OCI-M1 (cell line): ENCODE data around the gene CMTM7.
A peak's percentile ranks its signal among the peaks of the same experiment; 100 is the strongest.

ENCODE experiments used
- DNase-seq: peaks from one replicate; lab custom pipeline; 2025; lab: John Stamatoyannopoulos, UW

CMTM7 gene

DNA sequence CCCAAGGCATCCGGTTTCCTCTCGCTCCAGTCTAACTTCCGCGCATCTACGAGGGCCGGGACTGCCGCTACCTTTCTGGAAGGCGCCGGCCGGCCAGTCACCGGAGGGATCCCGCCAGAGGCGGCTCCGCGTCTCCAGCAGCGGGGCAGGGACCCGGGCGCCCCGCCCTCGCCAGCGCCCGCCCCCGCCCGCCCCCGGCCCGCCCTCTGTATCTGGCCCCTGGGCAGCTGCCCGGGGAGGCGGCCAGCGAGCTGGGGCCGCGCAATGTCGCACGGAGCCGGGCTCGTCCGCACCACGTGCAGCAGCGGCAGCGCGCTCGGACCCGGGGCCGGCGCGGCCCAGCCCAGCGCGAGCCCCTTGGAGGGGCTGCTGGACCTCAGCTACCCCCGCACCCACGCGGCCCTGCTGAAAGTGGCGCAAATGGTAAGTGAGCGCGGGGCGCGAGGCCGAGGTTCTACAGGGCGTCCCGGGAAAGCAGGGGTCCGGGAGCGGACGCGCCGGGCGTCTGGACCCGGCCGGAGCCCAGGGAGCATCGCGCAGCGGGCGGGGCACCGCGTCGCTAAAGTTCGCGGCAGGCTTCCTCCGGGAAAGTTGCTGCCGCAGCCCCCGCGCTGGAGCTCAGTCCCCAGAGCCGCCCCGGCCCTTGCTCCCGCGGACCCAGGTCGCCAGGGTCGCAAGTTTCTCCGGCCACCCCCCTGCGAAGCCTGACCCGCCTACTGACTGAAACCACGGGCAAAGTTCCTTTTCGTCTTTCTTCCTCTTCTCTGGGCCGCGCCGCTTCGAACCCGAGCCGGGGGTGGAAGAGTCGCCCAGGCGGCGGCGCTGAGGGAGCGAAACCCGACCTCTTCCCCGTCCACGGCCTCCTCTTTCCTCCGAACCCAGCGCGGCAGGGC, at the start of gene CMTM7:
Gene CMTM7 (plus strand): TSS at position 211 of the 893 bp plus-strand sequence. CDS start 54 bp downstream, at position 265.
- DNase-seq, result peak; percentile 64

GRCh38 chr3:32347343-32348125, 44.1 kb upstream of the CMTM7 start:
- DNase-seq, result no peak

DNA sequence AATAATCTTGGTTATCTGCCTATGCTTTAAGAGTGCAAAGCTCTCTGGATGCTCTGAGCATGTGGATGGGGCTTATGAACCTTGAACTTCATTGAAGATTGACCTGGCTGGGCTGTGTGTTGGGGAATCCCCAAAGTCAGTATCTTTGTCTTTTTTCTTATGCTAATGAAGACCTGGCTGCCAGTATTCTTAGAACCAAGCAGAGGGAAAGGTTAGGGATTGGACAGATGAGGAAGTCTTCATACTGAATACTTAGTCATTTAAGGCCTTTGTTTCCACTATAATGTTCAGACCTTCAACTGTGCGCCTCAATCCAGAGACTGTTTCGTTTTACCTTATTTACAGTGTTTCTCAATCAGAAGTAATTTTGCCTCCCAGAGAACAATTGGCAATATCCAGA, 42.5 kb upstream of the CMTM7 start:
- DNase-seq, result no peak

DNA sequence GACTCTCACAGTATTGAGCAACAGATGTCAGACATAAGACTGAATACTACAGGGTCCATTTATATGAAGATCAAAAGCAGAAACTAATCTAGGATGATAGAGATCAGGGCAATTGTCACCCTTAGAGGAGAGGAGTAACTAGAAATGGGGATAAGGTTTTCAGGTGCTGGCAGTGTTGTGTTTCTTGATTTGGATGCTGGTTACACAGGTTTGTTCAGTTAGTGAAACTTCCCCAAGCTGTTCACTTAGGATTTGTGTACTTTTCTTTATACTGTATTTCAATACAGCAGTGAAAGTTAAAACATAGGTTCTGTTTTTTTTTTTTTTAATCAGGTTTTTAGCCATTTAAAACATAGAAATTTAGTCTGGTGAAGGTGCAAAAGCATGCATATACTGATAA, 39.1 kb upstream of the CMTM7 start:
- no peak for DNase-seq

DNA sequence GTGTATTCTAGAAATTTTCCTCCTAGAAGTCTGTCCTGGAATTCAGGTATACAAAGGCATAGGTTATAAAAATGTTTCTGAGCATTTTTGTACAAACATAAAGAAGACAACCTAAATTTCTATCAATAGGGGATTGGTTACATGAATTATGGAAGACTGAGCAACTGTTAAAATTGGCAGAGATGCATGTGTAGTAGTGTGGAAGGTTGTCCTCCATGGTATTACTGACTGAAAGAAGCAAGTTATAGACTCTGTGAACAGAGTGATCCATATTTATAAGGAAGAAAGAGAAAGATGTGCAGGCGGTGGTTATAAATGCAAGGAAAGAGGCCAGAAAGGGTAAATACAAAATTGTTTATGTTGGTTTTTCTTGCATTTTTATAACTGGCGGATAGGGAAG, 38.3 kb upstream of the CMTM7 start:
- no peak for DNase-seq

- peak; percentile 17 for DNase-seq
These were observed 37.3 kb upstream of the CMTM7 start for GRCh38 chr3:32354362-32354778.

- DNase-seq, result no peak
These were observed 35.8 kb upstream of the CMTM7 start for GRCh38 chr3:32355751-32356291.

- no peak for DNase-seq
These were observed 31.7 kb upstream of the CMTM7 start for GRCh38 chr3:32359766-32360492.

DNA sequence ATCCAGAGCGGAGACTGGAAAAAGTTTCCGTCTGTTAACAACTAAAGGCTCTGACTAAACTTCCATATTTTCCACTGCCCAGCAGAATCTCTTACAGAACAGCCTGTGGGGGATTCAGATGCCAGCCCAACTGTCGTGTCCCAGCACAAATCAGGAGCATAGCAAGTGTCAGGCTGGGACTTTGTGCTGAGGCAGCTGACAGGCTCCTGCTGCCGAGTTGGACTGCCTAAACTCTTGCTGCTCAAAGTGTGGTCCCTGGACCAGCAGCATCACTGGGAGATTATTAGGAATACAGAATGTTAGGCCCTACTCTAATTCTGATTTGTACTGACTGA, 31.2 kb upstream of the CMTM7 start:
- DNase-seq, result no peak

DNA sequence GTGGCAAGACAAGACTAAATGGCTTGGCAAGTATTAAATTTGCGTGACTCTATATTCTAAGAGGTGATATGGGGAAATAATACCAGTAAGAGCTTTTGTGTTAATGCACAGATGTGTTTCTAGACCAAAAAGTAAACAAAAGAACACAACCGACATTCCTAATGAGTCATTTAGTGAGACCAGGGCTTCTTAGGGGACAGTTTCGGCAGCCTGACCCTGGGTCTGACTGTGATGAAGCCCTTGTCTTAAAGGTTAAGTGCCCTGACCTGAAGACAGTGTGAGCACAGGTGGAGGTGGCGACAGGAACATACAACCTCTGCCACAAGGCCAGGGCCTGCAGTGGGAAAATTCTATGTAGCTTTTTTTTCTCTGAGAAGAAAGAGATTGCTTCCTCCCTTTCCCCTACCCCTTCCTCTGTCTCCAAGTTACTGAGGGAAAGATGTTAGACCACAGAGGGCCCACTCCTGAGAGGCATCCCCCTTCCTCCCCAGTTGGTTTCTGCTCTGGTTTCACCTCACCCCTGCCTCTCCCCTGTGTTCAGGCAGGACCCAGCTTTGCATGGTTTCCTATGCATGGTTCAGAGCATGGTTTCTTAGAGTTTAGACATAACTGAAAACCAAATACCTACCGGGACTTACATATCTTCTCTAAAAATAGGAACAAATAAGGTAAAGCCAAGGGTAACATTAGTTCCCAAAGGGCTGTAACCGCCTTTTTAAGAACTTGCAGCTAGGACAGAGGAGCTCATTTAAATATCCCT, 24.8 kb upstream of the CMTM7 start:
- DNase-seq, result no peak

GRCh38 chr3:32367442-32367841, 24.2 kb upstream of the CMTM7 start:
- no peak for DNase-seq

GRCh38 chr3:32371461-32372212, 20.0 kb upstream of the CMTM7 start:
- DNase-seq, result peak; percentile 14

- DNase-seq, result no peak
These were observed 19.5 kb upstream of the CMTM7 start for GRCh38 chr3:32372213-32372490.

GRCh38 chr3:32373276-32373675, 18.4 kb upstream of the CMTM7 start:
- no peak for DNase-seq

DNA sequence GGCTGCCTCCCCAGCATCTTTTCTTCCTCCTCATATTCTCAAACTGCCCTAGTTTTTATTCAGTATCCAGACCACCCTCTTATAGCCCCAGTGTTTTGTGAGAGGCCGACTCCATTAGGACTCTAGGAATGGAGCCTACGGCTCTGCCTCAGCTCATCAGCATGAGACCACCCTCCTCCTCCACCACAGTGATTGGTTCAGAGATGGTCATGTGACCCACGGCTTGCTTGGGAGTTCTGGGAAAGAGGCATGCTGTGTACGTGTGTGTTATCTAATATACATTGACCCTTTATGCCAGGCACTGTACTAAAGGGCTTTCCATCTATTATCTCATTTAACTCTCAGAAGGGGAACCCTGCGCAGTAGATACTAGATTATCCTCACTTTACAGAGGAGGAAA, 17.8 kb upstream of the CMTM7 start:
- DNase-seq, result peak; percentile 32

GRCh38 chr3:32374788-32375595, 16.7 kb upstream of the CMTM7 start:
- DNase-seq, result peak; percentile 90

- no peak for DNase-seq
These were observed 16.1 kb upstream of the CMTM7 start for GRCh38 chr3:32375596-32375930.

DNA sequence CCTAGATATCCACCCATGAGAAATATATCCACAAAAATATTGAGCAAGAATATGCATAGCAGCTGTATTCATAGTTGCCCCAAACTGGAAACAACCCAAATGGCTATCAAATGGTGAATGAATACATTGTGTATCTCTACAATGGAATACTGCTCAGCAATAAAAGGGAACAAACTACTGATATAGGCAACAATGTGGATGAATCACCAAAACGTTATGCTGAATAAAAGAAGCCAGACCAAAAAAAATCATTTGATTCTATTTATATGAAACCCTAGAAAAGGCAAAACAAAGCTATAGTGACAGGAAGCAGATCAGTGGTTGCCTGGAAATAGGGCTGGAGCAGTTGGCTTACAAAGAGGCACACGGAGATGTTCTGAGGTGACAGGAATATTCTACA, 15.5 kb upstream of the CMTM7 start:
- no peak for DNase-seq

- DNase-seq, result peak; percentile 78
These were observed 11.7 kb upstream of the CMTM7 start for GRCh38 chr3:32379831-32380500.

GRCh38 chr3:32381922-32382321, 9.7 kb upstream of the CMTM7 start:
- no peak for DNase-seq
